ENCODE data around the gene GCFC2. TPM values are rescaled to one million over a fixed set of nuclear protein-coding genes. Genes with fewer than 3 reads are reported as not detected.
A peak's percentile ranks its signal among the peaks of the same experiment; 100 is the strongest.

Gene GCFC2
- total and polyA plus RNA-seq, 2 of the 13 experiments (the other 11 are each of a cell fraction or from before 2014, with no cell fraction given): 26.8 to 49.0 TPM

GRCh38 chr2:75646583-75647425 is 63.9 kb downstream of the GCFC2 start, which contains the start of gene MRPL19 (continued):
- TF ChIP-seq, protein P1, sequence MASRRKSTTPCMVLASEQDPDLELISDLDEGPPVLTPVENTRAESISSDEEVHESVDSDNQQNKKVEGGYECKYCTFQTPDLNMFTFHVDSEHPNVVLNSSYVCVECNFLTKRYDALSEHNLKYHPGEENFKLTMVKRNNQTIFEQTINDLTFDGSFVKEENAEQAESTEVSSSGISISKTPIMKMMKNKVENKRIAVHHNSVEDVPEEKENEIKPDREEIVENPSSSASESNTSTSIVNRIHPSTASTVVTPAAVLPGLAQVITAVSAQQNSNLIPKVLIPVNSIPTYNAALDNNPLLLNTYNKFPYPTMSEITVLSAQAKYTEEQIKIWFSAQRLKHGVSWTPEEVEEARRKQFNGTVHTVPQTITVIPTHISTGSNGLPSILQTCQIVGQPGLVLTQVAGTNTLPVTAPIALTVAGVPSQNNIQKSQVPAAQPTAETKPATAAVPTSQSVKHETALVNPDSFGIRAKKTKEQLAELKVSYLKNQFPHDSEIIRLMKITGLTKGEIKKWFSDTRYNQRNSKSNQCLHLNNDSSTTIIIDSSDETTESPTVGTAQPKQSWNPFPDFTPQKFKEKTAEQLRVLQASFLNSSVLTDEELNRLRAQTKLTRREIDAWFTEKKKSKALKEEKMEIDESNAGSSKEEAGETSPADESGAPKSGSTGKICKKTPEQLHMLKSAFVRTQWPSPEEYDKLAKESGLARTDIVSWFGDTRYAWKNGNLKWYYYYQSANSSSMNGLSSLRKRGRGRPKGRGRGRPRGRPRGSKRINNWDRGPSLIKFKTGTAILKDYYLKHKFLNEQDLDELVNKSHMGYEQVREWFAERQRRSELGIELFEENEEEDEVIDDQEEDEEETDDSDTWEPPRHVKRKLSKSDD (CRISPR knock-in tag; IDR thresholded peaks at IDR 0.05; ENCODE audit: low read depth): no peak; the same call in 1 of the 2 replicates
- 0 out of 2 replicates have a peak, but pooled peaks have one; percentile 76 for TF ChIP-seq ZBTB3 (CRISPR knock-in tag; IDR thresholded peaks at IDR 0.05; ENCODE audit: borderline replicate concordance, low read depth)
- 0 out of 2 replicates have a peak, but pooled peaks have one; percentile 62 for TF ChIP-seq BCL6 (CRISPR knock-in tag; IDR thresholded peaks at IDR 0.05)
- TF ChIP-seq ZNF607 (CRISPR knock-in tag; IDR thresholded peaks at IDR 0.05; ENCODE audit: borderline replicate concordance): no peak; the same call in 1 of the 2 replicates
- peak; percentile 78; the same call in 1 of the 2 replicates for TF ChIP-seq ZBTB7A (CRISPR knock-in tag; IDR thresholded peaks at IDR 0.05)
- TF ChIP-seq, protein P2, sequence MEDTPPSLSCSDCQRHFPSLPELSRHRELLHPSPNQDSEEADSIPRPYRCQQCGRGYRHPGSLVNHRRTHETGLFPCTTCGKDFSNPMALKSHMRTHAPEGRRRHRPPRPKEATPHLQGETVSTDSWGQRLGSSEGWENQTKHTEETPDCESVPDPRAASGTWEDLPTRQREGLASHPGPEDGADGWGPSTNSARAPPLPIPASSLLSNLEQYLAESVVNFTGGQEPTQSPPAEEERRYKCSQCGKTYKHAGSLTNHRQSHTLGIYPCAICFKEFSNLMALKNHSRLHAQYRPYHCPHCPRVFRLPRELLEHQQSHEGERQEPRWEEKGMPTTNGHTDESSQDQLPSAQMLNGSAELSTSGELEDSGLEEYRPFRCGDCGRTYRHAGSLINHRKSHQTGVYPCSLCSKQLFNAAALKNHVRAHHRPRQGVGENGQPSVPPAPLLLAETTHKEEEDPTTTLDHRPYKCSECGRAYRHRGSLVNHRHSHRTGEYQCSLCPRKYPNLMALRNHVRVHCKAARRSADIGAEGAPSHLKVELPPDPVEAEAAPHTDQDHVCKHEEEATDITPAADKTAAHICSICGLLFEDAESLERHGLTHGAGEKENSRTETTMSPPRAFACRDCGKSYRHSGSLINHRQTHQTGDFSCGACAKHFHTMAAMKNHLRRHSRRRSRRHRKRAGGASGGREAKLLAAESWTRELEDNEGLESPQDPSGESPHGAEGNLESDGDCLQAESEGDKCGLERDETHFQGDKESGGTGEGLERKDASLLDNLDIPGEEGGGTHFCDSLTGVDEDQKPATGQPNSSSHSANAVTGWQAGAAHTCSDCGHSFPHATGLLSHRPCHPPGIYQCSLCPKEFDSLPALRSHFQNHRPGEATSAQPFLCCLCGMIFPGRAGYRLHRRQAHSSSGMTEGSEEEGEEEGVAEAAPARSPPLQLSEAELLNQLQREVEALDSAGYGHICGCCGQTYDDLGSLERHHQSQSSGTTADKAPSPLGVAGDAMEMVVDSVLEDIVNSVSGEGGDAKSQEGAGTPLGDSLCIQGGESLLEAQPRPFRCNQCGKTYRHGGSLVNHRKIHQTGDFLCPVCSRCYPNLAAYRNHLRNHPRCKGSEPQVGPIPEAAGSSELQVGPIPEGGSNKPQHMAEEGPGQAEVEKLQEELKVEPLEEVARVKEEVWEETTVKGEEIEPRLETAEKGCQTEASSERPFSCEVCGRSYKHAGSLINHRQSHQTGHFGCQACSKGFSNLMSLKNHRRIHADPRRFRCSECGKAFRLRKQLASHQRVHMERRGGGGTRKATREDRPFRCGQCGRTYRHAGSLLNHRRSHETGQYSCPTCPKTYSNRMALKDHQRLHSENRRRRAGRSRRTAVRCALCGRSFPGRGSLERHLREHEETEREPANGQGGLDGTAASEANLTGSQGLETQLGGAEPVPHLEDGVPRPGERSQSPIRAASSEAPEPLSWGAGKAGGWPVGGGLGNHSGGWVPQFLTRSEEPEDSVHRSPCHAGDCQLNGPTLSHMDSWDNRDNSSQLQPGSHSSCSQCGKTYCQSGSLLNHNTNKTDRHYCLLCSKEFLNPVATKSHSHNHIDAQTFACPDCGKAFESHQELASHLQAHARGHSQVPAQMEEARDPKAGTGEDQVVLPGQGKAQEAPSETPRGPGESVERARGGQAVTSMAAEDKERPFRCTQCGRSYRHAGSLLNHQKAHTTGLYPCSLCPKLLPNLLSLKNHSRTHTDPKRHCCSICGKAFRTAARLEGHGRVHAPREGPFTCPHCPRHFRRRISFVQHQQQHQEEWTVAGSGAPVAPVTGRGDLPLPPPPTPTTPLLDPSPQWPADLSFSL (CRISPR knock-in tag; IDR thresholded peaks at IDR 0.05): 0 out of 2 replicates have a peak, but pooled peaks have one; percentile 46
- TF ChIP-seq, protein P3, sequence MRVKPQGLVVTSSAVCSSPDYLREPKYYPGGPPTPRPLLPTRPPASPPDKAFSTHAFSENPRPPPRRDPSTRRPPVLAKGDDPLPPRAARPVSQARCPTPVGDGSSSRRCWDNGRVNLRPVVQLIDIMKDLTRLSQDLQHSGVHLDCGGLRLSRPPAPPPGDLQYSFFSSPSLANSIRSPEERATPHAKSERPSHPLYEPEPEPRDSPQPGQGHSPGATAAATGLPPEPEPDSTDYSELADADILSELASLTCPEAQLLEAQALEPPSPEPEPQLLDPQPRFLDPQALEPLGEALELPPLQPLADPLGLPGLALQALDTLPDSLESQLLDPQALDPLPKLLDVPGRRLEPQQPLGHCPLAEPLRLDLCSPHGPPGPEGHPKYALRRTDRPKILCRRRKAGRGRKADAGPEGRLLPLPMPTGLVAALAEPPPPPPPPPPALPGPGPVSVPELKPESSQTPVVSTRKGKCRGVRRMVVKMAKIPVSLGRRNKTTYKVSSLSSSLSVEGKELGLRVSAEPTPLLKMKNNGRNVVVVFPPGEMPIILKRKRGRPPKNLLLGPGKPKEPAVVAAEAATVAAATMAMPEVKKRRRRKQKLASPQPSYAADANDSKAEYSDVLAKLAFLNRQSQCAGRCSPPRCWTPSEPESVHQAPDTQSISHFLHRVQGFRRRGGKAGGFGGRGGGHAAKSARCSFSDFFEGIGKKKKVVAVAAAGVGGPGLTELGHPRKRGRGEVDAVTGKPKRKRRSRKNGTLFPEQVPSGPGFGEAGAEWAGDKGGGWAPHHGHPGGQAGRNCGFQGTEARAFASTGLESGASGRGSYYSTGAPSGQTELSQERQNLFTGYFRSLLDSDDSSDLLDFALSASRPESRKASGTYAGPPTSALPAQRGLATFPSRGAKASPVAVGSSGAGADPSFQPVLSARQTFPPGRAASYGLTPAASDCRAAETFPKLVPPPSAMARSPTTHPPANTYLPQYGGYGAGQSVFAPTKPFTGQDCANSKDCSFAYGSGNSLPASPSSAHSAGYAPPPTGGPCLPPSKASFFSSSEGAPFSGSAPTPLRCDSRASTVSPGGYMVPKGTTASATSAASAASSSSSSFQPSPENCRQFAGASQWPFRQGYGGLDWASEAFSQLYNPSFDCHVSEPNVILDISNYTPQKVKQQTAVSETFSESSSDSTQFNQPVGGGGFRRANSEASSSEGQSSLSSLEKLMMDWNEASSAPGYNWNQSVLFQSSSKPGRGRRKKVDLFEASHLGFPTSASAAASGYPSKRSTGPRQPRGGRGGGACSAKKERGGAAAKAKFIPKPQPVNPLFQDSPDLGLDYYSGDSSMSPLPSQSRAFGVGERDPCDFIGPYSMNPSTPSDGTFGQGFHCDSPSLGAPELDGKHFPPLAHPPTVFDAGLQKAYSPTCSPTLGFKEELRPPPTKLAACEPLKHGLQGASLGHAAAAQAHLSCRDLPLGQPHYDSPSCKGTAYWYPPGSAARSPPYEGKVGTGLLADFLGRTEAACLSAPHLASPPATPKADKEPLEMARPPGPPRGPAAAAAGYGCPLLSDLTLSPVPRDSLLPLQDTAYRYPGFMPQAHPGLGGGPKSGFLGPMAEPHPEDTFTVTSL (CRISPR knock-in tag; IDR thresholded peaks at IDR 0.05; ENCODE audit: borderline replicate concordance): peak; percentile 75
- no peak for TF ChIP-seq NR3C1 (CRISPR knock-in tag; IDR thresholded peaks at IDR 0.05)
- 0 out of 2 replicates have a peak, but pooled peaks have one; percentile 18 for TF ChIP-seq ZNF160 (CRISPR knock-in tag; IDR thresholded peaks at IDR 0.05)
